ENCODE data around the gene DNAJB12. TPM values are rescaled to one million over a fixed set of nuclear protein-coding genes. Genes with fewer than 3 reads are reported as not detected.
A peak's percentile ranks its signal among the peaks of the same experiment; 100 is the strongest.

The DNAJB12 gene
- total RNA-seq, 1 experiment from 2014 or later: 51.0 TPM

DNA sequence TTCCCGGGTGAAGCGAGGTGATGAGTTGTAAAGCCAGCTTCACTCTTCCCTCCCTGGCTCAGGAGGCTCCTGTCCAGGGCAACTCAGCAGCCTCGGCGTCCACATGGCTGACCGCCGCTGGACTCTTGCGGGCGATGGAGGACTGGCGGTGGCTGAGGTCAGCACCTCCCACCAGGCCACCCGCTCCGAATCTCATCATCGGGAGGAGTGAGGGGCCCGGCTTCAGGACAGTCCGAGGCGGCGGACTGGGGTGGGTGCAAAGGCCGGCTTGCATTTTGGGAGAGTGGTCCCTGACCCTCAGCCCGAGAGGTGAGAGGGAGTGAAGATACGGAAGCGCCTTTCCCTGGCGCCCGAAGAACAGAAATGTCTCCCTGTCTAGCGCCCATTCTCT is 759 bp downstream of the DNAJB12 start:
- CTCF ChIA-PET: no interaction called here
- H3K9me3 ChIP-seq (ENCODE audit: control insufficient read depth, insufficient read depth, low read depth, low read length): no peaks in the 10 kb centered on the region
- H3K4me1 ChIP-seq (ENCODE audit: control insufficient read depth, insufficient read depth, low read length): peaks cover 14% of the 10 kb centered on the region
- H3K4me3 ChIP-seq (ENCODE audit: low read depth in 2 of 2, low read length in 2 of 2): peak overlapping the region; percentile 87 to 95
- peak overlapping the region; percentile 98 for H3K27ac ChIP-seq (ENCODE audit: low read length)
- ATAC-seq: peak; percentile 10
- BruUV-seq (replicated peaks): no TSS peak
- POLR2A ChIA-PET: no interaction called here
- no peak for DNase-seq (ENCODE audit: low read depth, low spot score)
- peaks cover 5% of the 10 kb centered on the region; the same call in 1 of the 2 replicates for H3K36me3 ChIP-seq (ENCODE audit: control insufficient read depth, insufficient read depth, low read length)
- TF ChIP-seq TCF7L2 (IDR thresholded peaks at IDR 0.05; ENCODE audit: low read depth, low read length) (no peak), SIN3A (IDR thresholded peaks at IDR 0.05; ENCODE audit: borderline replicate concordance, insufficient read depth, low read depth, low read length) (peak; percentile 57; the same call in 1 of the 2 replicates)
- intact Hi-C loops (cut with micrococcal nuclease; ENCODE audit: unreplicated experiment) (no loop called here), in situ Hi-C loops (cut with HindIII; ENCODE audit: low pct_unique_long_range_greater_than_20kb, low sequenced_read_pairs) (no loop called here)
- H3K27me3 ChIP-seq (ENCODE audit: control insufficient read depth, insufficient read depth, low read length): no peaks in the 10 kb centered on the region

DNA sequence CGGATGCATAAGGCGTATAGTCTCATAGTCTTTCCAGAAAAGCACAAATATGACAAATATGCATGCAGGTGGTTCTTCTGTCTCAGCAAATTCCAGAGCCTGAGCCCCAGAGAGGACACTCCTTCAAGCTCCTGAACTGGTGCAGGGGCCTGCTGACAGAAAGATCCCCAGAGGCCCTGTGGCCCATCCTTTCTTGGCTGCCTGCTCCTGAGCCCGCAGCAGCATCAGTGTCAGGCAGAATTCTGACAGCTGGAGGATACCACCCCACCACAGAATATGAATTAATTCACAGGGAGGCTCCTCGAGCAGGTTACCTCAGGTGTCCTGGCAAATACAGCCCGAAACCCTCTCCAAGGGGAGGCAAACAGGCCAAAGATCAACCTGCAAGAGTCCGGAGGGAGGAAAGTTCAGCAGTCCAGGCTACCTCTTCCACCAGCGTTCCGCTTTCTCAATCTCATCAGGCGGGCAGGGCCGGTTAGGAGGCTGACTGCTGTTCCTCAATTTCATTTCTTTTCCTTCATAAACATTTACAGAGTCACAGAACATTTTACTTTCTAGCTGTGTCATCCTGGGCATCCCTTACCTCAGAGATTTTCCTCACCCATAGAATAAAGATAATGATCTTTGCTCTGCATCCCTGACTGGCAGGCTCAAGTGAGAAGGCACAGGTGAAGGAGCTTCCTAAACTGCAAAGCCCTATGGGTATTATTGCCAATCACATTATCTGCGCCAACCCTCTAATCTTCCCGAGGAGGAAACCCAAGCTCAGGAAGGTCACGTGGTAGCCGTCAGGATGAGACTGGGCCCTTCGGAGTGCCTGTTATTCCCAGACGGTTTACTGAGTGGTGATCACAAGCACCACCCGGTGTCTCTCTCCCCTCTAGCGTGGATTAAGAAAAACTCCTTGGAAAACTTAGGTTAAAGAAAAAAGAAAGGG is 1.4 kb downstream of the DNAJB12 start:
- ChIA-PET CTCF (interaction anchor here (0.6 kb wide), 1 partner anchor 92 kb away, joined by 3 read pairs; no protein-coding TSS in a partner anchor), POLR2A (no interaction called here)
- peaks cover 14% of the 10 kb centered on the region for H3K4me1 ChIP-seq (ENCODE audit: control insufficient read depth, insufficient read depth, low read length)
- BruUV-seq (replicated peaks): TSS peak; percentile 60
- in situ Hi-C loops (cut with HindIII; ENCODE audit: low pct_unique_long_range_greater_than_20kb, low sequenced_read_pairs) (no loop called here), intact Hi-C loops (cut with micrococcal nuclease; ENCODE audit: unreplicated experiment) (no loop called here)
- peaks cover 5% of the 10 kb centered on the region; the same call in 1 of the 2 replicates for H3K36me3 ChIP-seq (ENCODE audit: control insufficient read depth, insufficient read depth, low read length)
- DNase-seq (ENCODE audit: low read depth, low spot score) (no peak), ATAC-seq (no peak)
- no peak for TF ChIP-seq POLR2AphosphoS5 (IDR thresholded peaks at IDR 0.05; ENCODE audit: low read depth, low read length)
- TF ChIP-seq SIN3A (IDR thresholded peaks at IDR 0.05; ENCODE audit: borderline replicate concordance, insufficient read depth, low read depth, low read length): no peak
- no peak for TF ChIP-seq TCF7L2 (IDR thresholded peaks at IDR 0.05; ENCODE audit: low read depth, low read length)
- TF ChIP-seq, protein P1, sequence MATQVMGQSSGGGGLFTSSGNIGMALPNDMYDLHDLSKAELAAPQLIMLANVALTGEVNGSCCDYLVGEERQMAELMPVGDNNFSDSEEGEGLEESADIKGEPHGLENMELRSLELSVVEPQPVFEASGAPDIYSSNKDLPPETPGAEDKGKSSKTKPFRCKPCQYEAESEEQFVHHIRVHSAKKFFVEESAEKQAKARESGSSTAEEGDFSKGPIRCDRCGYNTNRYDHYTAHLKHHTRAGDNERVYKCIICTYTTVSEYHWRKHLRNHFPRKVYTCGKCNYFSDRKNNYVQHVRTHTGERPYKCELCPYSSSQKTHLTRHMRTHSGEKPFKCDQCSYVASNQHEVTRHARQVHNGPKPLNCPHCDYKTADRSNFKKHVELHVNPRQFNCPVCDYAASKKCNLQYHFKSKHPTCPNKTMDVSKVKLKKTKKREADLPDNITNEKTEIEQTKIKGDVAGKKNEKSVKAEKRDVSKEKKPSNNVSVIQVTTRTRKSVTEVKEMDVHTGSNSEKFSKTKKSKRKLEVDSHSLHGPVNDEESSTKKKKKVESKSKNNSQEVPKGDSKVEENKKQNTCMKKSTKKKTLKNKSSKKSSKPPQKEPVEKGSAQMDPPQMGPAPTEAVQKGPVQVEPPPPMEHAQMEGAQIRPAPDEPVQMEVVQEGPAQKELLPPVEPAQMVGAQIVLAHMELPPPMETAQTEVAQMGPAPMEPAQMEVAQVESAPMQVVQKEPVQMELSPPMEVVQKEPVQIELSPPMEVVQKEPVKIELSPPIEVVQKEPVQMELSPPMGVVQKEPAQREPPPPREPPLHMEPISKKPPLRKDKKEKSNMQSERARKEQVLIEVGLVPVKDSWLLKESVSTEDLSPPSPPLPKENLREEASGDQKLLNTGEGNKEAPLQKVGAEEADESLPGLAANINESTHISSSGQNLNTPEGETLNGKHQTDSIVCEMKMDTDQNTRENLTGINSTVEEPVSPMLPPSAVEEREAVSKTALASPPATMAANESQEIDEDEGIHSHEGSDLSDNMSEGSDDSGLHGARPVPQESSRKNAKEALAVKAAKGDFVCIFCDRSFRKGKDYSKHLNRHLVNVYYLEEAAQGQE (IDR thresholded peaks at IDR 0.05; ENCODE audit: insufficient read depth in 1 of 2, low read depth in 2 of 2, low read length in 1 of 2): no peak
- TF ChIP-seq, protein P2, sequence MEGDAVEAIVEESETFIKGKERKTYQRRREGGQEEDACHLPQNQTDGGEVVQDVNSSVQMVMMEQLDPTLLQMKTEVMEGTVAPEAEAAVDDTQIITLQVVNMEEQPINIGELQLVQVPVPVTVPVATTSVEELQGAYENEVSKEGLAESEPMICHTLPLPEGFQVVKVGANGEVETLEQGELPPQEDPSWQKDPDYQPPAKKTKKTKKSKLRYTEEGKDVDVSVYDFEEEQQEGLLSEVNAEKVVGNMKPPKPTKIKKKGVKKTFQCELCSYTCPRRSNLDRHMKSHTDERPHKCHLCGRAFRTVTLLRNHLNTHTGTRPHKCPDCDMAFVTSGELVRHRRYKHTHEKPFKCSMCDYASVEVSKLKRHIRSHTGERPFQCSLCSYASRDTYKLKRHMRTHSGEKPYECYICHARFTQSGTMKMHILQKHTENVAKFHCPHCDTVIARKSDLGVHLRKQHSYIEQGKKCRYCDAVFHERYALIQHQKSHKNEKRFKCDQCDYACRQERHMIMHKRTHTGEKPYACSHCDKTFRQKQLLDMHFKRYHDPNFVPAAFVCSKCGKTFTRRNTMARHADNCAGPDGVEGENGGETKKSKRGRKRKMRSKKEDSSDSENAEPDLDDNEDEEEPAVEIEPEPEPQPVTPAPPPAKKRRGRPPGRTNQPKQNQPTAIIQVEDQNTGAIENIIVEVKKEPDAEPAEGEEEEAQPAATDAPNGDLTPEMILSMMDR (IDR thresholded peaks at IDR 0.05): no peak
- H3K27ac ChIP-seq (ENCODE audit: low read length): peak overlapping the region; percentile 98
- no peaks in the 10 kb centered on the region for H3K27me3 ChIP-seq (ENCODE audit: control insufficient read depth, insufficient read depth, low read length)
- no peaks in the 10 kb centered on the region for H3K9me3 ChIP-seq (ENCODE audit: control insufficient read depth, insufficient read depth, low read depth, low read length)
- peak overlapping the region; percentile 87 to 95 for H3K4me3 ChIP-seq (ENCODE audit: low read depth in 2 of 2, low read length in 2 of 2)

DNA sequence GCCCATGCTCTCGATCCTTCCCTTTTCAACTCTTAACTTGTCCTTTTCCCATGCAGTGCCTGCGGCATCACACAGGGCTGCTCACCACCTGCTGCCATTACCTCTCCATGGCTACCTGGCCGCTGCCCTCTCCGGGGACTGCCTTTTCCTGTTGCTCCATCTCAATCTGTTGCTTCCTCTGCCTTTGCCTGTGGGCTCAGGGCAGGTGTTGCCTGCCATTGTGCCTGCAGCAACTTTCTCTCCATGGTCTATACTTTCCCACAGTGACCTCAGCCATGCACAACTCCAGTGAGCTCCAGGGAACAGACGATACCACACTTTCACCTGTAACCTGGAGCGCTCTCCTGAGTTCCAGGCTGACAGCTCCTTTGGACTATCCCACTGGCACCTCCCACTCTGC is 3.2 kb downstream of the DNAJB12 start:
- in situ Hi-C loops (cut with HindIII; ENCODE audit: low pct_unique_long_range_greater_than_20kb, low sequenced_read_pairs) (no loop called here), intact Hi-C loops (cut with micrococcal nuclease; ENCODE audit: unreplicated experiment) (no loop called here)
- Histone ChIP-seq H3K27me3 (ENCODE audit: control insufficient read depth, insufficient read depth, low read length) (no peaks in the 10 kb centered on the region), H3K9me3 (ENCODE audit: control insufficient read depth, insufficient read depth, low read depth, low read length) (no peaks in the 10 kb centered on the region), H3K4me3 (ENCODE audit: low read depth in 2 of 2, low read length in 2 of 2) (no peak overlapping the region), H3K36me3 (ENCODE audit: control insufficient read depth, insufficient read depth, low read length) (peaks cover 5% of the 10 kb centered on the region; the same call in 1 of the 2 replicates), H3K4me1 (ENCODE audit: control insufficient read depth, insufficient read depth, low read length) (peaks cover 14% of the 10 kb centered on the region), H3K27ac (ENCODE audit: low read length) (no peak overlapping the region)
- ChIA-PET POLR2A (no interaction called here), CTCF (no interaction called here)
- BruUV-seq (replicated peaks): no TSS peak
- no peak for ATAC-seq
- TF ChIP-seq POLR2AphosphoS5 (IDR thresholded peaks at IDR 0.05; ENCODE audit: low read depth, low read length) (no peak), TCF7L2 (IDR thresholded peaks at IDR 0.05; ENCODE audit: low read depth, low read length) (no peak), SIN3A (IDR thresholded peaks at IDR 0.05; ENCODE audit: borderline replicate concordance, insufficient read depth, low read depth, low read length) (no peak)
- TF ChIP-seq, protein P1 (IDR thresholded peaks at IDR 0.05; ENCODE audit: insufficient read depth in 1 of 2, low read depth in 2 of 2, low read length in 1 of 2): no peak
- TF ChIP-seq, protein P2 (IDR thresholded peaks at IDR 0.05): no peak
- no peak for DNase-seq (ENCODE audit: low read depth, low spot score)
